B cell (primary cell): ENCODE data around the gene EGFR.

ENCODE experiments used
- EZH2 ChIP-seq: IDR thresholded peaks from 2 replicates; pipeline ENCODE4 v1.6.1; 2012; ENCODE audit warnings: borderline replicate concordance, low read depth, mild to moderate bottlenecking, moderate library complexity, low read length; ENCODE audit not compliant: insufficient read depth, poor library complexity, severe bottlenecking
- TF ChIP-seq, protein P1 (sequence below): fragments of 200-600 bp; IDR thresholded peaks from one replicate; pipeline ENCODE4 v1.8.0; 2022; ENCODE audit warnings: antibody characterized with exemption, mild to moderate bottlenecking

DNA sequence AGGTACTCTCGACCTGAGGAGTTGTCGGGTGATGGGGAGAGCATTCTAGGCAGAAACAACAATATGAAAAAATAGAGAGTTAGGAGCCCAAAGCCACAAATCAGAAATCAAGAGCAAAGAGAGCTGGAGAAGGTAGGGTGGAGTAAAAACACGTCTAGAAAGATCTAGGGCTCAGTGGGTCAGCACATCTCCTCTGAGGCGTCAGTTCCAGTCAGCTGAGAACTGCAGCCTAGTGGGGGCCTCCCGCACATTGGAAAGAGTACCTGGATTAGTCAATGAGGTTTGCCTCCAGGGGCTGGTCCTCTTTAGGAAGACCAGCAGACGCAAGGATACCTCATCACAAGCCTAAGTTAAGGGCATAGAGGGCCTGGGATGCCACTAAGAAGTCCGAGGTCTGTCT, 233.1 kb downstream of the EGFR start:
- TF ChIP-seq, protein P1, sequence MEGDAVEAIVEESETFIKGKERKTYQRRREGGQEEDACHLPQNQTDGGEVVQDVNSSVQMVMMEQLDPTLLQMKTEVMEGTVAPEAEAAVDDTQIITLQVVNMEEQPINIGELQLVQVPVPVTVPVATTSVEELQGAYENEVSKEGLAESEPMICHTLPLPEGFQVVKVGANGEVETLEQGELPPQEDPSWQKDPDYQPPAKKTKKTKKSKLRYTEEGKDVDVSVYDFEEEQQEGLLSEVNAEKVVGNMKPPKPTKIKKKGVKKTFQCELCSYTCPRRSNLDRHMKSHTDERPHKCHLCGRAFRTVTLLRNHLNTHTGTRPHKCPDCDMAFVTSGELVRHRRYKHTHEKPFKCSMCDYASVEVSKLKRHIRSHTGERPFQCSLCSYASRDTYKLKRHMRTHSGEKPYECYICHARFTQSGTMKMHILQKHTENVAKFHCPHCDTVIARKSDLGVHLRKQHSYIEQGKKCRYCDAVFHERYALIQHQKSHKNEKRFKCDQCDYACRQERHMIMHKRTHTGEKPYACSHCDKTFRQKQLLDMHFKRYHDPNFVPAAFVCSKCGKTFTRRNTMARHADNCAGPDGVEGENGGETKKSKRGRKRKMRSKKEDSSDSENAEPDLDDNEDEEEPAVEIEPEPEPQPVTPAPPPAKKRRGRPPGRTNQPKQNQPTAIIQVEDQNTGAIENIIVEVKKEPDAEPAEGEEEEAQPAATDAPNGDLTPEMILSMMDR, result no peak
- no peak for TF ChIP-seq EZH2
